GM06990 (cell line): ENCODE data around the gene TMEM164.

Experiments used
- DNase-seq: peaks from one replicate; pipeline ENCODE4 v3.0.0-alpha.2; 2011; ENCODE audit not compliant: insufficient read length; ENCODE audit errors: extremely low read depth
- H3K27me3 ChIP-seq: replicated peaks from 2 replicates; pipeline ENCODE4 v1.6.0; 2011; ENCODE audit warnings: low read length; ENCODE audit not compliant: control insufficient read depth, insufficient read depth
- H3K36me3 ChIP-seq: 2 replicates; pipeline ENCODE4 v1.5.1; 2011; ENCODE audit warnings: low read length; ENCODE audit not compliant: control insufficient read depth, insufficient read depth
- H3K4me3 ChIP-seq: replicated peaks from 2 replicates; pipeline ENCODE4 v1.5.1; 2011; ENCODE audit warnings: low read depth, mild to moderate bottlenecking, control low read depth, low read length
- TF ChIP-seq, protein P1 (sequence below): IDR thresholded peaks from 2 replicates; pipeline ENCODE4 v1.5.1; 2011; ENCODE audit warnings: low read length, control low read depth, mild to moderate bottlenecking, inconsistent platforms; ENCODE audit not compliant: insufficient read depth, poor library complexity, severe bottlenecking

Gene TMEM164

DNA sequence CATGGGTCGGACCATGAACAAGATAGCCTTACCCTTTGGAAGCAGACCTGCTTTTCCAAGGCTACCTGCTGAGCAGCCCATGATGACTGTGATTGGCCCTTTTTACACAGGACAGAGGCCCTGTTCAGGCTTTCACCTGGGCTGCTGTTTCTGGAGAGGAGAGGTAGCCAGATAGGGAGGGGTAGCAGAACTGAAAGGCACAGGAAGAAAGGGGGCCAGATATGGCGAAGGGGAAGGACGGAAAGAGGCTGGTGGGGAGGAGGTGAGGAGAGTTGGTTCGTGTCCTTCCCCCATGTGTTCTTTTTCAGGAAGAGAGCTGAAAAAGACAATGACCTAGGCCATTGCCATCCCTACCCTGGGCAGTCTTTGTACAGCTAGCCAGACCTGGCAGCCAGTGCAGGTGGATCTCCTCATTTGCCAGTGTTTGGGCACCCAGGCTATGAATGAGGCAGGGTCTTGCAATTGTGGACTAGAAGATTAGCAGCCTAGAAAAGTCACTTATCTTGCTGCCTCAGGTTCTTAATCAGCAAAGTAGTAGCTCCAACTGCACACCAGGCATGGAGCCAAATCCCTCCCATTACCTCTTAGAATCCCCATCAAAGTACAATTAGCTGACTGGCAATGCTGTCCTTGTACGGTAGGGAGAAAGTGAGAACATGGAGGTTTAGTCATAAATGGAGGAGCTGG lies 175.4 kb downstream of the TMEM164 start:
- Histone ChIP-seq H3K36me3 (no peaks in the 10 kb centered on the region; the same call in 1 of the 2 replicates), H3K4me3 (no peak overlapping the region), H3K27me3 (no peaks in the 10 kb centered on the region)
- TF ChIP-seq, protein P1, sequence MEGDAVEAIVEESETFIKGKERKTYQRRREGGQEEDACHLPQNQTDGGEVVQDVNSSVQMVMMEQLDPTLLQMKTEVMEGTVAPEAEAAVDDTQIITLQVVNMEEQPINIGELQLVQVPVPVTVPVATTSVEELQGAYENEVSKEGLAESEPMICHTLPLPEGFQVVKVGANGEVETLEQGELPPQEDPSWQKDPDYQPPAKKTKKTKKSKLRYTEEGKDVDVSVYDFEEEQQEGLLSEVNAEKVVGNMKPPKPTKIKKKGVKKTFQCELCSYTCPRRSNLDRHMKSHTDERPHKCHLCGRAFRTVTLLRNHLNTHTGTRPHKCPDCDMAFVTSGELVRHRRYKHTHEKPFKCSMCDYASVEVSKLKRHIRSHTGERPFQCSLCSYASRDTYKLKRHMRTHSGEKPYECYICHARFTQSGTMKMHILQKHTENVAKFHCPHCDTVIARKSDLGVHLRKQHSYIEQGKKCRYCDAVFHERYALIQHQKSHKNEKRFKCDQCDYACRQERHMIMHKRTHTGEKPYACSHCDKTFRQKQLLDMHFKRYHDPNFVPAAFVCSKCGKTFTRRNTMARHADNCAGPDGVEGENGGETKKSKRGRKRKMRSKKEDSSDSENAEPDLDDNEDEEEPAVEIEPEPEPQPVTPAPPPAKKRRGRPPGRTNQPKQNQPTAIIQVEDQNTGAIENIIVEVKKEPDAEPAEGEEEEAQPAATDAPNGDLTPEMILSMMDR, result no peak
- DNase-seq, result no peak

DNA sequence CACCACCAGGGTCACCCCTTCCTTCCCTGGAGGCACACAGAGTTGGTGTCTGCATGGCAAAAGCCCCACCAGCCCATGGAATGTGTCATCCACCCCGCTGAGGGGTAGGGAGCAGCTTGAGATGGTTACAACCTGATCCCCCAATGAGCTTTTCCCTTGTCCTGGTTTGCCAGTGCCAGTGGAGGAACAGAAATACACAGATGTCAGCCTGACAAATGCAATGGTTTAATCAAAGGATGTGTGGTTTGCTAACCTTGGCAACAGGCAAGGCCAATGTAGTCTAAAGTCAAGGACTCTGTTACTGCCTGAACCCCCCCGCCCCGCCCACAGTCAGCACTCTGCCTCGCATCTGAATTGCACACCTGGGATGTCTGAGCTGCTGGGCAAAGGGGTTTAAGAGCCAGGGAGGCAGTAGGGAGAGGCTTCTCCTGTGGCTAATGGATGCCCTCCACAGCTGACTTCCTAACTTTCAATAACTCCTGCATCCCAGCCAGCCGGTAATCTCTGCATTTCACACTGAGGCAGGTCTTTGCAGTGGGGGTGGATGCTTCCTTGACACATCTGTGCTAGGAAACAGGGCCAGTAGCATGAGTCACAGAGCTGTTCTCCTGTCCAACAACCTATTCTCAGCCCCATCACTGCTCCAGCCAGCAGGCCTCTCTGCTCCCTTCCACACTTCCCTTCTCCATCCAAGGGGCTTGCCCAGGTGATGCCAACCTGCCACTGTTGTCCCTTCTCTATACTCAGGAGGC lies 177.4 kb downstream of the TMEM164 start:
- DNase-seq, result no peak
- Histone ChIP-seq H3K36me3 (no peaks in the 10 kb centered on the region; the same call in 1 of the 2 replicates), H3K4me3 (no peak overlapping the region), H3K27me3 (no peaks in the 10 kb centered on the region)
- TF ChIP-seq, protein P1, result no peak

DNA sequence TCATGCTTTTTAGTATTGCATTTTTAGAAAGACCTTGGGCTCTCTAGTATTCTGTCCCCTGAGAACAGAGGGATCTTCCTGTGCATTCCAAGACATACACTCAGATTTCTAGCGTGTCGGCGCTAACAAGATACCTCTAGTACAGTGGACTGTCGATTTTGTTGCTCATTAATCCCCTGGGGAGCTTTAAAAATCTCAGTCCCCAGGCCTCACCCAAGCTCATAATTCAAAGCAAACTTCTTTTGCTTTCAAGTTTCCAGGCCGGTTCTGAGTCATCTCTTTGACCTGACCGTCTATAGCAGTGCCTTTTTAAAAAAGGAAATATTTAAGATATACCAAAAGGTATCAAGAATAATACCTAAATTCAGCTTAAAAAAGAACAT lies 178.0 kb downstream of the TMEM164 start:
- no peak for DNase-seq
- Histone ChIP-seq H3K27me3 (no peaks in the 10 kb centered on the region), H3K36me3 (no peaks in the 10 kb centered on the region; the same call in 1 of the 2 replicates), H3K4me3 (no peak overlapping the region)
- TF ChIP-seq, protein P1, result no peak

DNA sequence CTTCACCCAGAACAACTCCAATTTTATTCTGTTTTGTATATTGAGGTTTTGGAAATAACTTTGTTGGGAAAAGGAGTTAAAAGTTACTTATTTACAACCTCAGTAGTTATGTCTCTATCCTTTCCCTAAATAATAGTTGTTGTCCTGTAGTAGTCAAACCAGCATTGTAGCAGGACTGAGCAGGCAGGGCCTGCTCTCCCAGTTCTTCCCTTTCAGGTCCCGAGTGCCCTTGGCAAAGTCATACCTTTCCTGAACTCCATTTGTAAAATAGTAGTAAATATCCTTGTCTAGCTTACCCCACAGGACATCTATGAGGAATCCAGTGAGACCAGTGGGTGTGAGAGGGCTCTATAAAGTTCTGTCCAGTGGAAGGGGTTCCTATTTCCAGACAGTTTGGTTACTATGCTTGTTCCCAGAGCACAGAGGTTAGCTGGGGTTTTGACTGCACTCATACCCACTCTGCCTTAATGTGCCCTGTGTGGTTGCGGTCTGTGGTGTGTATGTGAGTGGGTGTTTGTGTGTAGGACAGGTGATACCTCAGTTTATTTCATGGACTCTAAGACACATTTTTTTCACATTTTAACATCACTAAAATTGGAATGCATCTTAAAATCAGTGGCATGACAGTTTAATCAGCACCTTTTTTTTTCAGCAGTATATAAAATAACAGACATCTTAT lies 178.7 kb downstream of the TMEM164 start:
- H3K27me3 ChIP-seq, result no peaks in the 10 kb centered on the region
- DNase-seq, result no peak

DNA sequence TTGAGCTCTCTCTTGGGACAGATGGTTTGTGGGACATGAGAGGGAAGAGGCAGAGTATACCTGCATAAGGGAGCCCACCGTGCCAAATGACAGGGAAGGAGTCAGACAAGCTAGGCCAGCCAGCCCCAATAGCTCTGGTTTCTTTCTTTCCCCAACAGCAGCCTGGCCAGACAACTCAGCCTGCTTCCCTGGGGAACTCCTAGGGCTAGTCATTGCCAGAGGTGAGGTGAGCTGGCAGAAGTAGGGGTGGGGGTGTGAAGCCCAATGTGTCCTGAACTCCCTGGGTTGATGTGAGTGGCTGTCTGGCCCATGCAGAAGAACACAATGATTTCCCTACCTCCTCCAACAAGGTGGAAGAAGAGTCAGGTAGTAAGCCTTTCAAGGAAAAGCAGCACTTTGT lies 179.4 kb downstream of the TMEM164 start:
- TF ChIP-seq, protein P1, result no peak
- Histone ChIP-seq H3K36me3 (no peaks in the 10 kb centered on the region; the same call in 1 of the 2 replicates), H3K4me3 (no peak overlapping the region), H3K27me3 (no peaks in the 10 kb centered on the region)
- DNase-seq, result no peak

More for the DNA sequence above, 178.7 kb downstream of the TMEM164 start:
- Histone ChIP-seq H3K36me3 (no peaks in the 10 kb centered on the region; the same call in 1 of the 2 replicates), H3K4me3 (no peak overlapping the region)
- TF ChIP-seq, protein P1, result no peak
